ENCODE results near the gene SPTB.

SPTB gene

DNA sequence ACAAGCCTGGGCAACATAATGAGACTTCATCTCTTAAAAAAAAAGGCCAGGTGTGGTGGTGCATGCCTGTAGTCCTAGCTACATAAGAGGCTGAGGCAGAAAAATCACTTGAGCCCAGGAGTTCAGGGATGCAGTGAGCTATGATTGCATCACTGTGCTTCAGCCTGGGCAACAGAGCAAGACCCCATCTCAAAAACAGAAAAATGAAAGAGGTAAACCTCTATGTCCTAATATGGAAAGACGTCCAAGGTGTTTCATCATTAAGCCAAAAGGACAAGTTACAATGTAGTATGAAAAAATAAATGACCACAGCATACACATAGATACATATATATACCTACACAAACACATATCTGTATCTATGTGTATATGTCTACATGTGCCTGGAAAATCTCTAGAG is 15.4 kb downstream of the SPTB start:
- H3K4me3 ChIP-seq (ENCODE audit: low read depth, low read length): no peak overlapping the region
- TF ChIP-seq CTCF (IDR thresholded peaks at IDR 0.05; ENCODE audit: borderline replicate concordance, insufficient read depth, low read depth, low read length): no peak

DNA sequence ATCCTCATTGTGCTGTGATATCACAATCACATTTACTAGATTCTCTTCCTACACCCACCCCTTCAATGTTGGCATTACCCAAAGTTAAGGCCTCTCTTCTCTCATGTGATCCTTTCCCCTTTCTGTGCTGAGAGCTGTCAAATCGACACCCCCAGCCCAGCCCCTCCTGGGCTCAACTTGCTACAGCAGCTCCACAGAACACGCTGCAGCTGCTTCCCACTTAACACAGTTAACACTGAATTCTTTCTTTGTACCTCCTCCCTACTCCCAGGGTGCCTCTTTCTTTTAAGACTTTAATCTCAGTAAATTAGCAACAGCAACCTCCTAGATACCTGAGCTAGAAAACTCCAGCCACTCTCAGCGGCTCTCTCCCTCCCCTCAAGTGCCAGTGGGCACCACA is 17.8 kb downstream of the SPTB start:
- no peak for TF ChIP-seq CTCF (IDR thresholded peaks at IDR 0.05; ENCODE audit: borderline replicate concordance, insufficient read depth, low read depth, low read length)
- no peak overlapping the region for H3K4me3 ChIP-seq (ENCODE audit: low read depth, low read length)

GRCh38 chr14:64860039-64860438 is 19.7 kb downstream of the SPTB start:
- TF ChIP-seq CTCF (IDR thresholded peaks at IDR 0.05; ENCODE audit: borderline replicate concordance, insufficient read depth, low read depth, low read length): no peak
- H3K4me3 ChIP-seq (ENCODE audit: low read depth, low read length): no peak overlapping the region

DNA sequence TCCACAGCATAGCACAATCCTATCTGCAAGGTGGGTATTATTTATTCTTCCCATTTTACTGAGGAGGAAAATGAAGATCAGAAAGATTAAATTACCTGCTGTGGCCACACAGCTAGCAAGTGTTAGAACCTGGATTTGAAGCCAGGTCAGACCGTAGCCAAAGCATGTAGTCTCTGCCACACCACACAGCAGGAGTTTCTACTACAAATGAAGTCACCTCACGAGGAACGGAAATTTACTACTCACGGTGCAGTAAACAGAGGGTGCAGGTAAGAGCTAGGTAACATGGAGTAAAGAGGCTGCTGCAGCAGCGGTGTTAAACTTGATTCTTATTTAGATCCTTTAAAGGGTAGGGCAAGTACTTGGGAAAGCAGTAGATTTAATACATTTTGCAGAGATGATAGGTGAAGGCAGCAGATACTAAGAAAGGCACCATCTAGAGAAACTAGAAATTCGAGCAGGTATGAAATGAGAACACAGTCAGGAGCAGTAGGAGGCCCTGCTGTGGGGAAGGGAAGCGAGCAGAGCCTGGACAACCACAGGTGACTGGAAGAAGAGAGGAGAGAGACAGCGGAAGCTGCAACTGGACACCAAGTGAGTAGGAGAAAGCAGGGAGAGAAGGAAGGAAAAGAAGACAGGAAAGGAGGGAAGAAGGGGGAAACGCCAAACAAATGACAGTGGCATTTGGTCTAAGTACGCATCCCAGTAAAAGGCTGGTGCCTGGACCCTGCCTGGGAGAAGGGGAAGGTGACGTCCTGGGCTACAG is 21.5 kb downstream of the SPTB start:
- H3K4me3 ChIP-seq (ENCODE audit: low read depth, low read length): no peak overlapping the region

DNA sequence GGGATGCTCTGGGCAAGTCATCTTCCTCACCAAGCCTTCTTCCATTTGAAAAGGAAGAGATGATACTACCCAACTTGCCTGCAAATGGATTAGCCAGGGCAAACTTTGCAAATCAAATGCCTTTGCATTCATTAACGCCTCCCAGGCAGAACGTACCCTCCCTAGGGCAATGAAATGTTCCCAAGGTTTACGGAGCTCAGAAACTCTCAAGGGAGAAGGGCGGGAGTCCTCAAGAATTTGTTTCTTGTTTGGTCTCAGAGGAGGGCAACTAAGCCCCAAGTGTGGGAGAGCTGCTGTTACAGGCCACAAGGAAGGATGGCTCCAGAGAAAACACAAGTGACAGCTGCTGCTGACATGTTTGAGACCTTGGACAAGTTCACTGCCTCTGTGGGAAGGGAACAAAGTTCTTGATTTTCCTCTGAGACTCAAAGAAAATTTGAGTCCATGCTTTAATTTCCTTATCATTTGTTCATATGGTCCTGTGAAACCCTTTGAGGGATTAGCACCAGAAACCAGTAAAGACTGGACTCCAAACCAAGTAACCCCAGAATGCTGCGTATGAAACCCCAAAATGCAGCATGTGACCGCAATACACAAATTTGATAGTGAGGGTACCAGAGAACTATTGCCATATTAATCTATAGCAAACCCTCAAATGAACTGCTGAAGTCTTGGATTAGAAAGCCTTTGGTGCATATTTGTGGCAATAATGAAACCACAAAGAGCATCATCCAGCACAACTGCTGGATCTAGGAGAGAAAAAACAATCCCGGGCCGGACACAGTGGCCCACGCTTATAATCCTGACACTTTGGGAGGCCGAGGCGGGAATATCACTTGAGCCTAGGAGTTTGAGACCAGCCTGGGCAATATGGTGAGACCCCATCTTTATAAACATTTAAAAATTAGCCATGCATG is 22.9 kb downstream of the SPTB start:
- no peak overlapping the region for H3K4me3 ChIP-seq (ENCODE audit: low read depth, low read length)
- TF ChIP-seq CTCF (IDR thresholded peaks at IDR 0.05; ENCODE audit: borderline replicate concordance, insufficient read depth, low read depth, low read length): no peak

More for the DNA sequence above, 21.5 kb downstream of the SPTB start:
- TF ChIP-seq CTCF (IDR thresholded peaks at IDR 0.05; ENCODE audit: borderline replicate concordance, insufficient read depth, low read depth, low read length): no peak

DNA sequence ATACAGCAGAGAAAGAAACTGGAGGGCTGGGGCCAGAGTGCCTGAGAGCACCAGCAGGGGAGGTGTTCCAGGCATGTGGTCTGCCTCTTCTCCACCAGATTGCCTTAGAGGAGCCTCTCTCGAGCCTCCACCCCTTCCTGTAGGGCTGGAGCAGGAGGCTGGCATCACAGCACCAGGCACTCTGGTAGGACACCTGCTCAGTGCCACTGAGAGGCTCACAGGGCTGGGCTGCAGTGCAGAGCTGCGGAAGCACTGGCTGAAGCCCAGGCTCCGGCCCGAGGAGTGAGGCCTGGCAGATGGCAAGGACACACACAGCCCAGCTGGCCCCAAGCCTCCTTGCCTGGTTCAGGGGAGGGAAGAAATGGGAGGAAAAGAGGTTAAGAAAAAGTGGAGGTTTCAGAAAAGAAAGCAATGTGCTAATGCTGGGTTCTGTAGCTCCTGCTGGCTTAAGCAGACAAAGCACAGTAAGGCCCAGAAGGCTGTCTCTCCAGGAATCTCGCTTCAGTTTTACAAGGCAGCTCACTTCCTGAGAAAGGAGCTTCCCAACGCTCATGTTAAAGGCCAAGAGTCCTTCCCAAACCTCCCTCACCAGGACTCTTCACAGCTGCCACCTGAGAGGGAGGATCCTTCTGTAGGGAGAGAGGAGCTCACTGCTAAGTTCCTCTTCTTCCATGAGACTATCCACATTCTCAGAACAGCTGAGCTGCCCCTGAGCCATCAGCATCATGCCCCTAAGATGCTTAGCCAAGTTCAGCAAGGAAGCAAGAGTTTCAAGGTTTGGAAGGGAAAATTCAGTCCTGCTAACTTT is 23.8 kb downstream of the SPTB start:
- no peak for TF ChIP-seq CTCF (IDR thresholded peaks at IDR 0.05; ENCODE audit: borderline replicate concordance, insufficient read depth, low read depth, low read length)
- H3K4me3 ChIP-seq (ENCODE audit: low read depth, low read length): no peak overlapping the region

Data from GM12875 (cell line).